HepG2 (cell line): ENCODE data around the gene NAPG. TPM values are rescaled to one million over a fixed set of nuclear protein-coding genes. Genes with fewer than 3 reads are reported as not detected.
A peak's percentile ranks its signal among the peaks of the same experiment; 100 is the strongest.

Source experiments
- ARNT2 ChIP-seq: sonication (generic); formaldehyde crosslinking; IDR thresholded peaks from 2 replicates; pipeline ENCODE4 v1.8.0; 2022; ENCODE audit warnings: mild to moderate bottlenecking, low read depth, missing genetic modification reagents, moderate library complexity
- ATM ChIP-seq: fragments of 450-650 bp; IDR thresholded peaks from 2 replicates; pipeline ENCODE4 v1.7.1; 2017; ENCODE audit warnings: mild to moderate bottlenecking, borderline replicate concordance
- CBX2 ChIP-seq, 2 experiments: fragments of 200-600 bp in 1 of 2; sonication (generic); formaldehyde crosslinking in 1 of 2; IDR thresholded peaks; 2 replicates each; pipeline versions ENCODE4 v1.7.0 to v1.8.1; 2018 to 2022; ENCODE audit warnings: low read depth in 2 of 2, low read length in 1 of 2, mild to moderate bottlenecking in 1 of 2, missing genetic modification reagents in 1 of 2
- CEBPB ChIP-seq: IDR thresholded peaks from 2 replicates; pipeline ENCODE4 v1.6.1; 2011; ENCODE audit warnings: low read depth, low read length, improper control_type of control experiment, borderline replicate concordance
- POGZ ChIP-seq: sonication (generic); formaldehyde crosslinking; IDR thresholded peaks from 2 replicates; pipeline ENCODE4 v1.4.0; 2020; ENCODE audit warnings: mild to moderate bottlenecking, missing genetic modification reagents
- POLR2AphosphoS5 ChIP-seq: IDR thresholded peaks from 2 replicates; pipeline ENCODE4 v1.6.1; 2012; ENCODE audit warnings: low read depth, low read length
- RCOR2 ChIP-seq: IDR thresholded peaks from 2 replicates; pipeline ENCODE4 v1.6.1; 2016; ENCODE audit warnings: missing biosample characterization, missing genetic modification reagents
- SP4 ChIP-seq: sonication (generic); formaldehyde crosslinking; IDR thresholded peaks from 2 replicates; pipeline ENCODE4 v1.8.1; 2023; ENCODE audit warnings: mild to moderate bottlenecking, missing genetic modification reagents
- XBP1 ChIP-seq: sonication (generic); formaldehyde crosslinking; IDR thresholded peaks from 2 replicates; pipeline ENCODE4 v1.5.0; 2020; ENCODE audit warnings: missing genetic modification reagents
- YEATS2 ChIP-seq: sonication (generic); formaldehyde crosslinking; IDR thresholded peaks from 2 replicates; pipeline ENCODE4 v1.4.0; 2020; ENCODE audit warnings: missing genetic modification reagents, borderline replicate concordance
- ZNF207 ChIP-seq: fragments of 450-650 bp; IDR thresholded peaks from 2 replicates; pipeline ENCODE4 v1.6.1; 2016; ENCODE audit warnings: antibody characterized with exemption, borderline replicate concordance
- ZNF512B ChIP-seq: sonication (generic); formaldehyde crosslinking; IDR thresholded peaks from 2 replicates; pipeline ENCODE4 v1.5.1; 2020; ENCODE audit warnings: missing genetic modification reagents, mild to moderate bottlenecking, borderline replicate concordance
- ZNF607 ChIP-seq: sonication (generic); formaldehyde crosslinking; IDR thresholded peaks from 2 replicates; pipeline ENCODE4 v1.5.1; 2020; ENCODE audit warnings: missing genetic modification reagents, mild to moderate bottlenecking, borderline replicate concordance
- ZNF720 ChIP-seq: sonication (generic); formaldehyde crosslinking; IDR thresholded peaks from 2 replicates; pipeline ENCODE4 v1.4.0; 2020; ENCODE audit warnings: missing genetic modification reagents
- ZNF737 ChIP-seq: sonication (generic); formaldehyde crosslinking; IDR thresholded peaks from 2 replicates; pipeline ENCODE4 v1.5.0; 2020; ENCODE audit warnings: missing genetic modification reagents, mild to moderate bottlenecking, borderline replicate concordance
- ZNF749 ChIP-seq: sonication (generic); formaldehyde crosslinking; IDR thresholded peaks from 2 replicates; pipeline ENCODE4 v1.8.0; 2022; ENCODE audit warnings: mild to moderate bottlenecking, missing genetic modification reagents, moderate library complexity, borderline replicate concordance
- polyA plus RNA-seq, 8 experiments: library from polyadenylated mRNA; depleted of rRNA in 3 of 8; stranded (reverse) in 7 of 8; unstranded in 1 of 8; fragments of >200 nt; fragmentation: Illumina TruSeq in 4 of 8; extraction: Trizol in 4 of 8; gene quantifications; 2 replicates each; pipeline versions ENCODE4 v1.2.1 to v1.2.3, GENCODE V29; 2011 to 2016; ENCODE audit warnings: low read depth in 4 of 8, missing spikeins in 1 of 8, mixed read lengths in 1 of 8; ENCODE audit not compliant: insufficient read depth in 1 of 8
- total RNA-seq, 5 experiments: library from RNA; depleted of rRNA; stranded (reverse); fragments of >200 nt; fragmentation: Illumina TruSeq; extraction: Trizol; gene quantifications; 2 replicates each; pipeline ENCODE4 v1.2.3, GENCODE V29; 2016; ENCODE audit warnings: low read depth in 1 of 5
- TF ChIP-seq, protein P1 (sequence below): sonication (generic); formaldehyde crosslinking; IDR thresholded peaks from 2 replicates; pipeline ENCODE4 v1.4.0; 2020; ENCODE audit warnings: missing genetic modification reagents
- TF ChIP-seq, protein P2 (sequence below): sonication (generic); formaldehyde crosslinking; IDR thresholded peaks from 2 replicates; pipeline ENCODE4 v1.5.0; 2020; ENCODE audit warnings: missing genetic modification reagents

NAPG gene
- total and polyA plus RNA-seq, 2 of the 13 experiments (the other 11 are each of a cell fraction or from before 2014, with no cell fraction given), result 19.8 to 34.4 TPM

DNA sequence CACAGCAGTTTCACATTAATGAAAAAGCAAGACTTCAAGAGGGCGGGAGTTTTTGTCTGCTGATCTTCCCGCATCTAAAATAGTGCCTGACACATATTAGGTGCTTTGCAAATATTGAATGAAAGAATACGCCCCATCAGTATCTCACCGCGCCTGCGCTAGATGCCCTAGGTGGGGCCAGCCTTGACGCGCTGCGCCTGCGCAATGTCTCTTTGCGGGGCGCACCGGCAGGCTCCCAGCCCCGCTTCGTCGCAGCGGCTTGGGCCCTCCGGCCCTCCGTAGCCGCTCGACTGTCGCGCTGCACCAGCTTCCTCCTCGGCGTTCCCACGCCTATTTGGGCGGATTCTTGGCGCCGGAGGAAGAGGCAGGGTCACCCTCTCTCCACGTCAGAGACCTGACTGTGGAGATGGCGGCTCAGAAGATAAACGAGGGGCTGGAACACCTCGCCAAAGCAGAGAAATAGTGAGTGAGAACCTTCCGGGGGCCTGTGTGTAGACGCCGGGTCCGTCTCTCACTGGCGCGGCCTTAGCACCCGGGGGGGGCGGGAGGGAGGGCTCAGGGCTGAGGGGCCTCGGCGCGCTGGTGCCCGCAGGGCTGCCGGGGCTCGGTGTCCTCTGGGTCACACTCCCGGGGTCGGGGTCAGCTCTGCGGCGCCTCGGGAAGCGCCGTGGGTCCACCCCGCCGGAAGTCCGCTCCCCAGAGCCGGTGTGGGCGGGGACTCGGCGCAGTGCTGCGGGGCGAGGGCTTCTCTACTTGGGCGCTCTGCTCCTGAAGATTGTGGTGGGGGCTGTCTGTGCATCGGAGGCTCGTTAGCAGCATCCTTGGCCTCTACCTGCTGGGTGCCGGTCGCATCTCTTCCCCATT is at the start of gene NAPG (continued):
- TF ChIP-seq, protein P1, sequence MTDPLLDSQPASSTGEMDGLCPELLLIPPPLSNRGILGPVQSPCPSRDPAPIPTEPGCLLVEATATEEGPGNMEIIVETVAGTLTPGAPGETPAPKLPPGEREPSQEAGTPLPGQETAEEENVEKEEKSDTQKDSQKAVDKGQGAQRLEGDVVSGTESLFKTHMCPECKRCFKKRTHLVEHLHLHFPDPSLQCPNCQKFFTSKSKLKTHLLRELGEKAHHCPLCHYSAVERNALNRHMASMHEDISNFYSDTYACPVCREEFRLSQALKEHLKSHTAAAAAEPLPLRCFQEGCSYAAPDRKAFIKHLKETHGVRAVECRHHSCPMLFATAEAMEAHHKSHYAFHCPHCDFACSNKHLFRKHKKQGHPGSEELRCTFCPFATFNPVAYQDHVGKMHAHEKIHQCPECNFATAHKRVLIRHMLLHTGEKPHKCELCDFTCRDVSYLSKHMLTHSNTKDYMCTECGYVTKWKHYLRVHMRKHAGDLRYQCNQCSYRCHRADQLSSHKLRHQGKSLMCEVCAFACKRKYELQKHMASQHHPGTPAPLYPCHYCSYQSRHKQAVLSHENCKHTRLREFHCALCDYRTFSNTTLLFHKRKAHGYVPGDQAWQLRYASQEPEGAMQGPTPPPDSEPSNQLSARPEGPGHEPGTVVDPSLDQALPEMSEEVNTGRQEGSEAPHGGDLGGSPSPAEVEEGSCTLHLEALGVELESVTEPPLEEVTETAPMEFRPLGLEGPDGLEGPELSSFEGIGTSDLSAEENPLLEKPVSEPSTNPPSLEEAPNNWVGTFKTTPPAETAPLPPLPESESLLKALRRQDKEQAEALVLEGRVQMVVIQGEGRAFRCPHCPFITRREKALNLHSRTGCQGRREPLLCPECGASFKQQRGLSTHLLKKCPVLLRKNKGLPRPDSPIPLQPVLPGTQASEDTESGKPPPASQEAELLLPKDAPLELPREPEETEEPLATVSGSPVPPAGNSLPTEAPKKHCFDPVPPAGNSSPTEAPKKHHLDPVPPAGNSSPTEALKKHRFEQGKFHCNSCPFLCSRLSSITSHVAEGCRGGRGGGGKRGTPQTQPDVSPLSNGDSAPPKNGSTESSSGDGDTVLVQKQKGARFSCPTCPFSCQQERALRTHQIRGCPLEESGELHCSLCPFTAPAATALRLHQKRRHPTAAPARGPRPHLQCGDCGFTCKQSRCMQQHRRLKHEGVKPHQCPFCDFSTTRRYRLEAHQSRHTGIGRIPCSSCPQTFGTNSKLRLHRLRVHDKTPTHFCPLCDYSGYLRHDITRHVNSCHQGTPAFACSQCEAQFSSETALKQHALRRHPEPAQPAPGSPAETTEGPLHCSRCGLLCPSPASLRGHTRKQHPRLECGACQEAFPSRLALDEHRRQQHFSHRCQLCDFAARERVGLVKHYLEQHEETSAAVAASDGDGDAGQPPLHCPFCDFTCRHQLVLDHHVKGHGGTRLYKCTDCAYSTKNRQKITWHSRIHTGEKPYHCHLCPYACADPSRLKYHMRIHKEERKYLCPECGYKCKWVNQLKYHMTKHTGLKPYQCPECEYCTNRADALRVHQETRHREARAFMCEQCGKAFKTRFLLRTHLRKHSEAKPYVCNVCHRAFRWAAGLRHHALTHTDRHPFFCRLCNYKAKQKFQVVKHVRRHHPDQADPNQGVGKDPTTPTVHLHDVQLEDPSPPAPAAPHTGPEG, result no peak
- TF ChIP-seq POLR2AphosphoS5 (peak; percentile 79), POGZ (CRISPR knock-in tag) (peak; percentile 91), ZNF749 (CRISPR knock-in tag) (0 out of 2 replicates have a peak, but pooled peaks have one; percentile 46), ARNT2 (no peak), ZNF720 (CRISPR knock-in tag) (no peak), CBX2 (IDR thresholded peaks at IDR 0.05; ENCODE audit: low read depth, low read length) (no peak; the same call in 1 of the 2 replicates), CBX2 (CRISPR knock-in tag; IDR thresholded peaks at IDR 0.05; ENCODE audit: low read depth) (no peak), ATM (no peak), XBP1 (CRISPR knock-in tag) (no peak), SP4 (CRISPR knock-in tag) (0 out of 2 replicates have a peak, but pooled peaks have one; percentile 24), ZNF607 (CRISPR knock-in tag) (0 out of 2 replicates have a peak, but pooled peaks have one; percentile 24), RCOR2 (0 out of 2 replicates have a peak, but pooled peaks have one; percentile 48), CEBPB (no peak), YEATS2 (CRISPR knock-in tag) (peak; percentile 85), ZNF512B (CRISPR knock-in tag) (no peak), ZNF207 (no peak), ZNF737 (CRISPR knock-in tag) (no peak)
- TF ChIP-seq, protein P2, sequence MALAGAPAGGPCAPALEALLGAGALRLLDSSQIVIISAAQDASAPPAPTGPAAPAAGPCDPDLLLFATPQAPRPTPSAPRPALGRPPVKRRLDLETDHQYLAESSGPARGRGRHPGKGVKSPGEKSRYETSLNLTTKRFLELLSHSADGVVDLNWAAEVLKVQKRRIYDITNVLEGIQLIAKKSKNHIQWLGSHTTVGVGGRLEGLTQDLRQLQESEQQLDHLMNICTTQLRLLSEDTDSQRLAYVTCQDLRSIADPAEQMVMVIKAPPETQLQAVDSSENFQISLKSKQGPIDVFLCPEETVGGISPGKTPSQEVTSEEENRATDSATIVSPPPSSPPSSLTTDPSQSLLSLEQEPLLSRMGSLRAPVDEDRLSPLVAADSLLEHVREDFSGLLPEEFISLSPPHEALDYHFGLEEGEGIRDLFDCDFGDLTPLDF (CRISPR knock-in tag), result no peak
